Activated naive CD4-positive, alpha-beta T cell treated with anti-CD3 and anti-CD28 coated beads, Interleukin-2, amount 10 ng/mL, durations not matched to agents 5 hours and 36 hours (primary cell): ENCODE data around the gene SOX8. TPM values are rescaled to one million over a fixed set of nuclear protein-coding genes. Genes with fewer than 3 reads are reported as not detected.

ENCODE experiments used
- total RNA-seq, 2 experiments: library from RNA; stranded (reverse); gene quantifications; one replicate each; pipeline ENCODE4 v1.2.3, GENCODE V29; 2021

SOX8 gene
- under 1 TPM in 1 of 2 experiments, not detected in 1; 0.08 TPM for total RNA-seq

GRCh38 chr16:981695-982144 is at the start of gene SOX8:
SOX8 (plus strand) TSS chr16:981770; CDS start chr16:981923, 153 bp downstream.

GRCh38 chr16:970766-971581 is 10.6 kb upstream of the SOX8 start, which contains the start of gene LMF1:
LMF1 (minus strand) TSS chr16:970984; CDS start chr16:970980, 4 bp downstream.

Other genes starting within 250 kb of the SOX8 start
- 10 to 100 TPM; 30.8 to 33.1 TPM for gene CIAO3, start 240.8 kb upstream of the SOX8 start, total RNA-seq
- gene MSLN, start 221.0 kb upstream of the SOX8 start, total RNA-seq: not detected
- 10 to 100 TPM; 22.2 to 23.1 TPM for gene RPUSD1, start 193.4 kb upstream of the SOX8 start, total RNA-seq
- 10 to 100 TPM; 67.0 to 72.2 TPM for gene CHTF18, start 193.2 kb upstream of the SOX8 start, total RNA-seq
- gene GNG13, start 181.0 kb upstream of the SOX8 start, total RNA-seq: not detected
- gene LMF1, start 10.8 kb upstream of the SOX8 start, total RNA-seq: 10 to 100 TPM; 23.6 to 27.0 TPM
- not detected for gene SSTR5, start 91.0 kb downstream of the SOX8 start, total RNA-seq
- not detected for gene C1QTNF8, start 114.5 kb downstream of the SOX8 start, total RNA-seq
- gene CACNA1H, start 171.3 kb downstream of the SOX8 start, total RNA-seq: 1 to 10 TPM; 1.9 TPM
- not detected for gene TPSG1, start 243.5 kb downstream of the SOX8 start, total RNA-seq
- gene TPSB2, start 248.4 kb downstream of the SOX8 start, total RNA-seq: not detected